OCI-LY3 (cell line): ENCODE results near the gene PIP5K1B.

Experiments used
- EZH2phosphoT487 ChIP-seq: fragments of 200-600 bp; shearing (Covaris generic); IDR thresholded peaks from 2 replicates; pipeline ENCODE4 v1.6.1; 2018; ENCODE audit warnings: antibody characterized with exemption, mixed run types, low read depth
- TF ChIP-seq, protein P1 (sequence below): fragments of 200-600, 300-600 bp; sonication (generic); IDR thresholded peaks from 2 replicates; pipeline ENCODE4 v1.5.1; 2014; ENCODE audit warnings: antibody characterized with exemption, low read length, low read depth

DNA sequence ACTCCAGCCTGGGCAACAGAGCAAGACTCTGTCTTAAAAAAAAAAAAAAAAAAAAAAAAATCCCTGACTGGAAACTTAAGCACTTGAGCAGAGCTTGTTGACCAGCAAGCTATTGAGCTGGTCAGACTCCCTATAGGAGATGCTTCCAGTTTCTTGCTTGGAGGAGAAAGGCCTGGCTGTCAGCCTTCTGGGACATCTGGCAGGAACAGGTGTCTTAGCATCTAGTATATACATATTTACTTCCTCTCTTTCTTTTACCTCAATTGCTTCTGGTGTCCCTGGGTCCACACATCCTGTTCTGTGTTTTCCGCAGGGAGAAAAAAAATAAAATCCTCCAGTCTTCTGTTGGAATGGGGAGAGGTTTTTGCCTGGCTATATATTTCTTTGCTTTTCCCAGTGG is 248.7 kb downstream of the PIP5K1B start:
- TF ChIP-seq, protein P1, sequence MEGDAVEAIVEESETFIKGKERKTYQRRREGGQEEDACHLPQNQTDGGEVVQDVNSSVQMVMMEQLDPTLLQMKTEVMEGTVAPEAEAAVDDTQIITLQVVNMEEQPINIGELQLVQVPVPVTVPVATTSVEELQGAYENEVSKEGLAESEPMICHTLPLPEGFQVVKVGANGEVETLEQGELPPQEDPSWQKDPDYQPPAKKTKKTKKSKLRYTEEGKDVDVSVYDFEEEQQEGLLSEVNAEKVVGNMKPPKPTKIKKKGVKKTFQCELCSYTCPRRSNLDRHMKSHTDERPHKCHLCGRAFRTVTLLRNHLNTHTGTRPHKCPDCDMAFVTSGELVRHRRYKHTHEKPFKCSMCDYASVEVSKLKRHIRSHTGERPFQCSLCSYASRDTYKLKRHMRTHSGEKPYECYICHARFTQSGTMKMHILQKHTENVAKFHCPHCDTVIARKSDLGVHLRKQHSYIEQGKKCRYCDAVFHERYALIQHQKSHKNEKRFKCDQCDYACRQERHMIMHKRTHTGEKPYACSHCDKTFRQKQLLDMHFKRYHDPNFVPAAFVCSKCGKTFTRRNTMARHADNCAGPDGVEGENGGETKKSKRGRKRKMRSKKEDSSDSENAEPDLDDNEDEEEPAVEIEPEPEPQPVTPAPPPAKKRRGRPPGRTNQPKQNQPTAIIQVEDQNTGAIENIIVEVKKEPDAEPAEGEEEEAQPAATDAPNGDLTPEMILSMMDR: no peak
- no peak for TF ChIP-seq EZH2phosphoT487
